DMS53 treated with DMSO at 0.1 percent for 48 hours (cell line): Measurements from ENCODE around the gene HLA-DPB1.
A peak's percentile ranks its signal among the peaks of the same experiment; 100 is the strongest.
"Not testable (repeated sequence)": the region's sequence is repeated elsewhere in the genome, so short reads cannot be mapped to it uniquely, and the experiment has no call there.

Experiments used
- DNase-seq: peaks from one replicate; lab custom pipeline; 2025; ENCODE audit not compliant: unreplicated experiment; lab: John Stamatoyannopoulos, UW

HLA-DPB1 gene

DNA sequence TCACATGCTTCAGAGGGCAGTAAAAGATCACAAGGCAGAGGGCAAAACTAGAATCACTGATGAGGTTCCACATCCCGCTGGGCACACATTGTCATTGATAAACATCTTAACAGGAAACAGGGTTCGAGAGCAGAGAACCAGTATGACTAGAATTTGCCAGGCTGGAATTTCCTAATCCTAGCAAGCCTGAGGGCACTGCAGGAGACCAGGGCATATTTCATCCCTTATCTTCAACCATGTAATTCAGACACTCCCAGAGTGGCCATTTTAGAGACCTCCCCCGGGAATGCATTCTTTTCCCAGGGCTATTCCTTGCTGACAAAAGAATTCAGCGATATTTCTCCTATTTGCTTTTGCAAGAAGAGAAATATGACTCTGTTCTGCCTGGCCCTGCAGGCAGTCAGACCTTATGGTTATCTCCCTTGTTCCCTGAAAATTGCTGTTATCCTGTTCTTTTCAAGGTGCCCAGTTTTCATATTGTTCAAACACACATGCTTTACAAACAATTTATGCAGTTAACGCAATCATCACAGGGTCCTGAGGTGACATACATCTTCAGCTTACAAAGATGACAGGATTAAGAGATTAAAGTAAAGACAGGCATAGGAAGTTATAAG lies 25.4 kb downstream of the HLA-DPB1 start:
- not testable (repeated sequence) for DNase-seq

DNA sequence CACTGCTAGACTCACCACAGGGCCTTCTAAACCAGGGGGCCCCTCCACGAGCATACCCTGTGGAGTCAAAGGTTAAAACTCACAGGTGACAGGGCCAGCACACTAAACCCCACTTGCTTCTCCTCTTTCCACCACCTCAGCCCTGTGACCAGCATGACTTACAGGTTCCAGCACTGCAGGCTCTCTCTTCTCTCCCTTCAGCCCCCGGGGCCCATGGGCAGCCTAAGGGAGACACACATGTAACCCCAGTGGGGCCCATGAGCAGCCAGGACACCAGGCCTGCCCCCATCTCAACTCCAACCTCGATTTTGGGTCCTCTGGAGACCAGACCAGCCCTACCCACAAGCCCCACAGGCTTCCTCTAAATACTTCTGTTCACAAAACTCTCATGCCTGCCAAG lies 28.0 kb downstream of the HLA-DPB1 start:
- DNase-seq, result no peak

GRCh38 chr6:33104887-33105286 lies 29.1 kb downstream of the HLA-DPB1 start:
- no peak for DNase-seq

DNA sequence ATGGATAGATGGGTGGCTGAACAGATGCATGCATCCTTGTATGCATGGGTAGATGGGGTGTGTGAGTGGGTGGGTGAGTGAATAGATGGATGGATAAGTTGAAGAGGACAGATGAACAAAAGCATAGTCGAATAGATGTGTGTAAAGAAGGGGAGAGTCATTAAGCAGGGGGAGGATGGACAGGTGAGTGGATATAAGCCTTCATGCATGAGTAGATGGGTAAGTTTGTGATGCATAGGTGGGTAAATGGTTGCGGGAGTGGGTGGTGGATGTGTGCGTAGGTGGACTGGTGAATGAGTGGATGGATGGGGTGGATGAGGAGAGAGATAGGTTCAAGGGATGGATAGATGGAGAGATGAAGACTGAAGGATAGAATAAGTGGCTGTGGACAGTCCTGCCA lies 29.6 kb downstream of the HLA-DPB1 start:
- DNase-seq, result no peak

GRCh38 chr6:33105916-33106871 lies 30.4 kb downstream of the HLA-DPB1 start:
- no peak for DNase-seq

DNA sequence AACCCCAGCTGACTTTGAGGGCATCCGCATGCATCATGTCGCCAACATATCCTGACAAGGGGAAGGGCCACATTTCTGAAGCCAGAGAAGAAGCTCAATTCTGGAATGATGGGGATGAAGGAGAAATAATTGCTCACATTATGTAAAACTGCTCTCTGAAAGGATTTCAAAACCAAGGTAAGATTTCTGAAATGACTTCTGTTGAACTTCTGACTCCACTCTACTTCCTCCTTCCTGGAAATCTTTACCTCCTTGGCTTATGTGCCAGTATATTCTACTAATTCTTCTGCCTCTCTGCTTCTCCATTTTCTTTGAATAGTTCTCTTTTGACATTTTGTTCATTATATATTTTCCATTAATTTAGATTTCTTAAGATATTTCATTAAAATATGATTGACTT lies 31.9 kb downstream of the HLA-DPB1 start:
- DNase-seq, result no peak

- no peak for DNase-seq
Measured at GRCh38 chr6:33108307-33108706, 32.5 kb downstream of the HLA-DPB1 start.

DNA sequence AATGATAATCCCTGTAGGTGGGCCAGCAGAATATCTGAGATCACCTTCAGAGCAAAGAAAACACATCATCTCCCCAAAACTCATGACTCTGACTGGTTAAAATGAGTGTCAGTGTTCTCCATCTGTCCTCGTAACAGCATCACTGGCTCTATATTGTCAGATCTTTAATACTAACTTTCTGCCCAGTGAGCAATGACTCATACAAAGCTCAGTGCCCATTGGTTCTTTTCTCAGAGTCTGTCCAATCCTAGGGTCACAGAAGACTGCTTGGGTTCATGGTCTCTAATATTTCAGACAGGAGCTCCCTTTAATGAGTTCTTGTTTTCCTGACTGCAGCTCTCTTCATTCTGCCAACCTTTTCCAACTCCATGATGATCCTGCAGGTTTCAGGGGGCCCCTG lies 36.4 kb downstream of the HLA-DPB1 start:
- DNase-seq, result peak; percentile 9

- DNase-seq, result no peak
Measured at GRCh38 chr6:33113755-33114154, 38.0 kb downstream of the HLA-DPB1 start.

DNA sequence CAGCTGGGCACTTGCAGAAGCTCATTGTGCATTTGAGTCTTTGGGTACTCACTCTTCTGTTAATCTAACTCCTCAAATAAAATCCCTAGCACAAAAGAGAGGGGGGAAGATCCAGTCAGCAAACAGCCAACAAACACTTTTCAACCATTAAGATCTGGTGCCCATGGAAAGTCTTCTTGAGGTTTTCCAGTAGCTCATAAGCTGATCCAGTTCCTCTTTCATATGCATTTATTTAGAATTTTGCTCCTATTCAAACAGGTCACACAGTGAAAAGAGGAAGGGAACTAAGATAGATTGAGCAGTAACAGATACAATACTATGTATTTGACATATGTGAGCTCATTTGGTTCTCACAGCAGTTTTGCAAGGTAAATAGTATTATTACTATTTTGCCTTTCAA lies 38.6 kb downstream of the HLA-DPB1 start:
- DNase-seq, result no peak

DNA sequence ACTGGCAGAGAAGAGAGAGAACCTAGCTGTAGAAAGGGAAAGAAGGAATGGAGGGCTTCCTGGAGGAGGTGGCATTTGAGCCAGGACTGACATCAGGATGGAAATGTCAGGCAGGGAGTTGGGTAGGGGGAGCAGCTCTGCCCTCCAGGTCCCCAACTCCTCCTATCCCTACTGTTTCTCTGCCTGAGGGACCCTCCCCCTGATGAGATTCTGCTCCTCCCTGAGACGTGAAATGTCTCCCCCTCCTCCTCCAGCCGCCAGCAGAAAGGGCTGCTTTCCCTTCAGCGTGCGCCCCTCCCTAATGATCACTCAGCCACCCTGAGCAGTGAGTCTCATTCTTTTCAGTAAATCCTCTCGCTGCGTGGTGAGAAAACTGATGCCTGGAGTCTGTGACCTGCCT lies 40.6 kb downstream of the HLA-DPB1 start:
- DNase-seq, result no peak

- DNase-seq, result no peak
Measured at GRCh38 chr6:33116841-33117711, 41.3 kb downstream of the HLA-DPB1 start.

- no peak for DNase-seq
Measured at GRCh38 chr6:33117811-33118277, 42.1 kb downstream of the HLA-DPB1 start.

DNA sequence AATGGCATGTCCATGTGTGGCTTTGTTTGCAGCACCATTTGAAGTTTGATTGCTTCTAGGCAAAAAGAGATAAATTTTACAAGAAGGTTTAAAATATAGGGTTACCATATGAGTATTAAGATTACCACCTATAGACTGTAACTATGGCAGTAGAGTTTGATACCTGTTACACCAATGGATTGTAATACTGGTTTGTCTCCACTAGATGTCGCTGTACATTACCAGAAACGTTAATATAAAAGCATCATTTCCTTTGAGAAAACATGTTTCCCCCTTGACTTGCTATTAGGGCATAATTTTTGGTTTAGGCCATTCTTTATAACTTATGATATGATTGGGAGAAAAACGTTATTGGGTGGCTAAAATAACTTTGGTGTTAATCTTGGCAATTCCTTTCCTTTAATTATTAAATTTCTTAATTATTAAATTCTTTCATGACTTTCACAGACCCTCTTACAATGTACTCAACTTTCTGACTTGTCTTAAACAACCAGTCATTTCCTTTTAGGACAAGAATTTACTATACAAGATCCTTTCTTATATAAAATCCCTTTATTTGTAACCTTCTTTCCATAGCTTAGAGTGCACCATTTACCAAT lies 42.8 kb downstream of the HLA-DPB1 start:
- DNase-seq, result peak; percentile 78

DNA sequence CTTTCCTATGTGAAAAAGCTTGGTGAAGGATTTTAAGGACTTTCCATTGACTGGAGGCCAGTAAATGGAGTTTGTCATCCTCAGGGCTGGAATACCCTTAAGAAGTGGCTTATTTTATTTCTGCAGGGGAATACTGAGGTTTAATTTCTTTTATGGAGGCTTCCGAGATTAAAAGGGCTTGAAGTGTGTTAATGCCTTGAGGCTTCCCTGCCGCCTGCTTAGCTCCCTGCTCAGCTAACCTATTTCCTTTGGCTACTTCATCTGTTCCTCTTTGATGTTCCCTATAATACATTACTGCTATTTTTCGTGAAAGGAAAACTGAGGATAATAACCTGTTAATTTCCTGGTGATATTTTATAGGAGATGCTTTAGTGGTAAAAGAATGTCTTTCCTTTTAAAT lies 44.2 kb downstream of the HLA-DPB1 start:
- DNase-seq, result no peak

GRCh38 chr6:33123181-33123580 lies 47.4 kb downstream of the HLA-DPB1 start:
- DNase-seq, result no peak

DNA sequence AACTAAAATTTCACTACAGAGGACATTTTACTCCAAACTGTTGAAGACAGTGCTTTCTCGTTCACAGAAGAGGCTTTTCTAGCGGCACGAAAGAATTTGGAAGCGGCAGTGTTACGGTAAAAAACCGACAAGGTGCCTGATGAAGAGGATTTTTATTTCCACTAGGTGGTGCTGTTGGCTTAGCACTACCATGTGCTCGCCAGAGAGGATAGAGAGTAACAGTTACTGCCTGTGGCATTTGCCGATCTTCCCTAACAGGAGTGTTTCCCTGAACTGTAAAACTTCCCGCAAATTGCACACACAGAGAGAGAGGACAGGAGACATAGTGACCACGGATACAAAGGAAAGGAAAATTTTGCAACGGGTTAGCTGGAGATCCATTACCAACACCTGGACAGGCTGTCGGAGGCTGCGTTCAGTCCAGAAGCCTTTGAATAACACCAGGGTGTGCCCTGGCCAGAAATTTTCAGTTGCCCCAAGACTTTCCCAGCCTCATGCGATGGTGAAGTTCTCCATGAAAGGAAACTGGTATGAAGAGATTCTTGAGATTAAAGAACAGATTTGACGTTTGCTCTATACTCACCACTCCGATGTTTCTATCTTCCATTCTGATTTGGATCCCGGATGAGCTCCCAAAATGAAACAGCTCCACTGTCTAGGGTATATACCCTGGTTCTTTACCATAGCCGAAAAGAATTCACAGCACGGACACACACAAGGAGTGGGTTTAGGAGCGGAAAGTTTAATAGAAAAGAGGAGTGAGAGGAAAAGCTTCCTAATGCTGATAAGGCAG lies 48.1 kb downstream of the HLA-DPB1 start:
- peak; percentile 31 for DNase-seq

DNA sequence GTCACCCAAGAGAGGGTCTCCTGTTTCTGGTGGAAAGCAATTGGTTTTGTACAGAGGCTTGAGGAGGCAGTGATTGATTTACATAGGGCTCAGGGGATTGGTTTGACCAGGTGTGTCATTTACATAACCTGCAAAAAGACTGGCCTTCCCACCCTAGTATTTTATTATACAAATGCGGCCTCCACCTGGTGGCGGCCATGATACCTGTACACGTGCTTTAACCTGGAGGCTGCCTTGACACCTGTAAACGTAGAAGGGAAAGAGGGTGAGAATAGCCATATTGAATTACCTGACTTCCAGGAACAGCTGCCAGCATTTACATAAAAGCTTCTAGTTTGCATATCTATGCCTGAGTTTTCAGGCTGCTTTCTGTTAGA lies 48.7 kb downstream of the HLA-DPB1 start:
- DNase-seq, result no peak

- DNase-seq, result no peak
Measured at GRCh38 chr6:33124947-33125346, 49.2 kb downstream of the HLA-DPB1 start.

- peak; percentile 9 for DNase-seq
Measured at GRCh38 chr6:33126101-33126714, 50.4 kb downstream of the HLA-DPB1 start.
